ENCODE results near the gene SAFB2. TPM values are rescaled to one million over a fixed set of nuclear protein-coding genes. Genes with fewer than 3 reads are reported as not detected.

Gene SAFB2
- total RNA-seq, 1 donor from 2014 or later: 43.7 TPM

DNA sequence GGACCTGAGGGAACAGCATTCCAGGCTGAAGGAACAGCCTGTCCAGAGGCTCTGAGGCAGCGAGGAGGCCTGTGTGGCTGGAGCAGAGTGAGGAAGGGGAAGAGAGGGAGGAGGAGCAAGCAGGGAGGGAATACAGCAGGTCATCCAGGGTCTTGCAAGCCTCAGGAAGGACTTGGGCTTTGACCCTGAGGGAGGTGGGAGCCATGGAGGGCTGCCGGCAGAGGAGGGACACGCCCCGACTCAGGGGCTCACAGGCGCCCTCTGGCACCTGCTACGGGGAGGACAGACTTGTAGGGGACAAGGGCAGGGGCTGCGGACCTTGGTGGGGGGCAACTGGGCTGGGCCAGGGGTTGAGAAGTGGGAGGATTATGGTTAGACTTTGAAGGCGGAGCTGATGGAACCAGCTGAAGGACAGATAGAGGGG lies 59.6 kb downstream of the SAFB2 start:
- no peak for ATAC-seq
- intact Hi-C loops (cut with DNase I): no loop called here
- no peak for DNase-seq (ENCODE audit: missing footprints)

DNA sequence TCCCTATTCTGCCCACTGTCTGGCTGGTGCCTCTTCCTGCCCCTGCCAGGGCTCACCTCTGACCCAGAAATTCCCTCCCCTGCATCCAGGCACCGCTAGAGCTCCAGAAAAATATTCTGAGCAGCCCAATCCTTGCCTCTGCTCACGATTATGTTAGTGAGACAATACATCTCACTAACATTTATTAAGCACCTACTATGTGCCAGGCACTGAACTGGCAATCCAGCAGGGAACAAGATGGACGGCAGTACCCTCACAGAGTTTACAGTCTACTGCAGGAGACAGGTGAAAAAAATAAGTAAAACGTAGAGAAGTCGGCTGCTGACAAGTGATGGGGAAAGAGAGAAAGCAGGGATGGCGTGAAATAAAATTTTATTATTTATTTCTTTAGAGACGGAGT lies 60.3 kb downstream of the SAFB2 start:
- DNase-seq (ENCODE audit: missing footprints) (no peak), ATAC-seq (no peak)
- intact Hi-C loops (cut with DNase I): no loop called here

DNA sequence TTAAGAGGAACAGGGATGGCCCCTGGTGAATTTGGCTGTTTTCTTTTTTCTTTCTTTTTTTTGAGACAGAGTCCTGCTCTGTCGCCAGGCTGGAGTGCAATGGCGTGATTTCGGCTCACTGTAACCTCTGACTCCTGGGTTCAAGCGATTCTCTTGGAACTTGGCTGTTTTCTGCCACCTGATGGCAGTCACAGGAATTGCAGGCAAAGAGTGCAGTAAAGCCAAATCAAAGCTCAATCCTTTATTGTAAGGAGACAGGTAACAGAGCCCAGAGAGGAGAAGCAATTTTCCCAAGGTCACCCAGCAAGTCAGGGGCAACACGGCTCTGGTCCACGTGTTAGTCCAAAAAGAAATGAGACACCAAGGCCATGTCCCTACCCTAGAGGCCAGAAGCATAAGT lies 61.0 kb downstream of the SAFB2 start:
- ATAC-seq: no peak
- DNase-seq (ENCODE audit: missing footprints): no peak

DNA sequence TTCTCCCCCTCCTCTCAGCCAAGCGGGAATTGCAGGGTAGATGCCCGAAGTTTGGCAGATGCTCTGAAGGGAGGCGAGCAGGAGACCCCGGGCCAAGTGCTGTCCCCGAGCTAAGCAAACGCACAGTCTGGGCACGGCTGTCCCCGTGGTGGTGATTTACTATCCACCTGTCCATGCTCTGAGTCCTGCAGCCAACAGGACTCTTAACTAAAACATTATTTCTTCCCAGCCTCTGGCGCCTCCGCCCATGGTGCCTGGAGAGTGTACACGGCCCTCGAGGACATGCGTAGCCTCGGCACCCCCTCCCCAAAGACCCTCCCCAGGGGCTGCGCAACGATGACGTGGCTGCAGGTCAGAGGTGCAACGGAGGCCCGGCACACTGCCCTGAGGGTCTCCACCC lies 62.4 kb downstream of the SAFB2 start:
- ATAC-seq (no peak), DNase-seq (ENCODE audit: missing footprints) (no peak)
- intact Hi-C loops (cut with DNase I): no loop called here

More for the DNA sequence above, 61.0 kb downstream of the SAFB2 start:
- intact Hi-C loops (cut with DNase I): no loop called here

DNA sequence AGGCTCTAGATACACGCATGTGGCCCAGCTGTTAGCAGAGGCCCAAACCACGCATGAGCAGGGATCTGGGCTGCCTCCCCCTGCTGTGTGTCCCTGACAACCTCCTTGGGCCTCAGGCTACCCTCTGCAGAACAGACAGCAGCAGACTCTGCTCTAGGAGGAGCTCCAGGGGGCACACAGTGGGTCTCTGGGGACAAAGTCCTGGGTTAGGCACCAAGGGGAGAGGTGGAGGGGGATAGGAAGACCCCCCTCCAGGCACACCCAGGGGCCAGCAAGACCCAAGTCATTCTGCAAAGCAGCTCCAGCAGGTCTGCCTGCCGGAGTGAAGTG lies 62.8 kb downstream of the SAFB2 start:
- intact Hi-C loops (cut with DNase I): no loop called here
- DNase-seq (ENCODE audit: missing footprints): no peak
- no peak for ATAC-seq

DNA sequence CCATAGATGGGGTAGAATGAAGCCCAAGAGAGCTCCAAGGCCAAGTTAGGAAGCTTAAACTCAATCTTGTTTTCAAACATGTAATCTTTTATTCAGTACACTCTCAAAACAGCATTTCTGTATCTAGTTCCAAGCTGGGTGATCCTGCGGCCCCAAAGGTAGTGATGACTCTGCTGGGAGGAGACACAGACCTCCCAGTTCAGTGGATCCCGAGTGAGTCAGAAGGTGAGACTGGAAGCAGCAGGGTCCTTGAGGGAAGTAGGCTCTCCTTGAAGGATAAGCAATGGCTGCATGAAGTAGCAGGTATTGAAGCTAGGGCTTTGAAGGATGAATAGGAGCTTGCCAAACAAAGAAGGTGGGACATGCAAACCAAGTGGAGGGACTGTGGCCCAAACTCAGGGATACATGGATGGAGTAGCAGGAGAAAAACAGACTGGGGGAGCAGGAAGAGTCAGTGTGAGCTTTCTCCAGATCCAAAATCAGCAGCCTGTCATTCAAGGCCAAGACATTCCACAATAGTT lies 64.4 kb downstream of the SAFB2 start:
- intact Hi-C loops (cut with DNase I): no loop called here
- ATAC-seq: no peak
- no peak for DNase-seq (ENCODE audit: missing footprints)

DNA sequence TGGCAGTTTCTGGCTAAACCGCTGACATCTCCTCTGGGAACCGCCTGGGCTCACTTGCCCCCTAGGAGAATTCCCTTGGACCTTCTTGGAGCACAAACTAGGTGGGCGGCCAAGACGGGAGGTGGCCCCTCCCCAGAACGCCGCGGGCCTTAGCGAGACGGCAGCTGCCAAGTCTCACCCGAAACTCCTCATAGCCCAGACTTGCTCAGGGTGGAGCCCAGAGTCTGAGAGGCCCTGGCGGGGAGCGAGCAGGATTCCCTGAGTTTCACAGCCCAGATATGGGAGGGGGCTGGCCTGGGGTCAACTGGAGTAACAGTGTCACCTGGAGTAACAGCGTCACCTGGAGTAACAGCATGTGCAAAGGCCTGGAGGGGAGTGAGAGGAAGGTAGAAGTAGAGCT lies 64.9 kb downstream of the SAFB2 start:
- DNase-seq (ENCODE audit: missing footprints) (no peak), ATAC-seq (no peak)
- intact Hi-C loops (cut with DNase I): no loop called here

DNA sequence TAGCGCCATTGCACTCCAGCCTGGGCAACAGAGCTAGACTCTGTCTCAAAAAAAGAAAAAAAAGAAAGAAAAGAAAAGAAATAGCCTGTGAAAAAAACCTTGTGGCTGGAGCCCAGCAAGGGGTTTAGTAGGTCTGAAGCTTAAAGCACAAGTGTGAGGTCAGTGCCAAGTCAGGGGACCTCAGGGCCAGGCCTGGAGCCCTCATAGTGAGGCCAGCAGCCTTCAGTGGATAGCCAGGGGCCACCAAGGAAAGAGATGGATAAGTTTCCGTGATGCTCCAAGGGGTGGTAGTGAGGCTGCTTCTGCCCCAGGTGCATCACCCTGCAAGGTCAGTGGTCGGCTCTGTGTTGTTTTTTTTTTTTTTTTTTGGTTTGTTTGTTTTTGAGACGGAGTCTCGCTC lies 67.7 kb downstream of the SAFB2 start:
- no peak for DNase-seq (ENCODE audit: missing footprints)
- intact Hi-C loops (cut with DNase I): no loop called here
- ATAC-seq: no peak

DNA sequence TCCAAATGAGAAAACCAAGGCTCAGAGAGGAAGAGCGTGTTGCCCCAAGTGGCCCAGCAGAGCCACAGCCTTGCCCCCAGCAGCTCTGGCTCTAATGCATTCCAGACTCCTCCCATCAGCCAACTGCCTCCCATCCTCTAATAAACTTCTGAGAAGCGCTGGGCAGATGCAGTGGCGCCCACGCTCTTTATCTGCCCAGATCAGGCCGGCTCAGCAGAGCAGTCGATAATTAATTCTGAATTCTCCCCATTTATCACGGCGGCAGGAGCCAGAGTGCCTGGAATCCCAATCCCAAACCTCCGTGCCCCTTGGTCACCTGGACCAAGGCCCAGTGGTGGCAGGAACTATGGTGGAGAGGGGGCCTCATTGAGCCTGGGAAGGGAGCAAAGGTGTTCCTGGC lies 68.7 kb downstream of the SAFB2 start:
- no peak for ATAC-seq
- intact Hi-C loops (cut with DNase I): no loop called here
- no peak for DNase-seq (ENCODE audit: missing footprints)

DNA sequence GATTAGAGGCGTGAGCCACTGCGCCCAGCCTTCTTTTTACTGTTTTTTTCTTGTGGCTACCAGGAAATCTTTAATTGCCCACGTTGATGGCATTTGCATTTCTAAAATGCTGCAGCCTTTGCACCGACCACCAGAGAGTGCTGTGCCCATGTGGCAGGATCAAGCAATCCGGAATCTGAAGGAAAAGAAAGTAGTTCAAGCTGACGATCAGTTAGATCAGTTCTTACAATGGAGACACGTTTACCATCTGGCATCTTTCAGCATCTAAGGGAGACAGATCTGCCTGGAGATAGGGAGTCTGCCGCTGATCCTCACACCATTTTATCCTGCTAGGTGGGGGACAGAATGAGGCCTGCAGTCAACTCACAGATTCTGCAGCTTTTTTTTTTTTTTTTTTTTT lies 74.7 kb downstream of the SAFB2 start:
- intact Hi-C loops (cut with DNase I): no loop called here
- ATAC-seq (no peak), DNase-seq (ENCODE audit: missing footprints) (no peak)

DNA sequence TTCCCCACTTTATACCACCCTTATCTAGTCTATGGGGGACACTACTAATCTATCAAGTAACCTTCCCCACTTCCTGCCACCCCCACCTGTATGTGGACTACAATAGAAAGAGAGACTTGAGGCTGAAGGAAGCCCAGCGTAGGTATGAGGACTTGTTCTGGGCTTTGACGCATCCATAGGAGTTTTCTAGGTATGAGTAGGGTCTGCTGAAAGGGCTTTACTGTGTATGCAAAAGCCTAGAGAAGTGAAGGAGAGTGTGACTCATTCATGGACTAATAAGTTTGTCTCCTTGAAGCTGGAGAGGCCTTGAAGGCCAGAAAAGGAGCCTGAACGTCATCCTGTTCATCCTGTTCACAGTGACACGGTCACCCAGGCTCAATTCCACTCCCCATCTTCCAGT lies 76.6 kb downstream of the SAFB2 start:
- ATAC-seq (no peak), DNase-seq (ENCODE audit: missing footprints) (no peak)
- intact Hi-C loops (cut with DNase I): no loop called here

DNA sequence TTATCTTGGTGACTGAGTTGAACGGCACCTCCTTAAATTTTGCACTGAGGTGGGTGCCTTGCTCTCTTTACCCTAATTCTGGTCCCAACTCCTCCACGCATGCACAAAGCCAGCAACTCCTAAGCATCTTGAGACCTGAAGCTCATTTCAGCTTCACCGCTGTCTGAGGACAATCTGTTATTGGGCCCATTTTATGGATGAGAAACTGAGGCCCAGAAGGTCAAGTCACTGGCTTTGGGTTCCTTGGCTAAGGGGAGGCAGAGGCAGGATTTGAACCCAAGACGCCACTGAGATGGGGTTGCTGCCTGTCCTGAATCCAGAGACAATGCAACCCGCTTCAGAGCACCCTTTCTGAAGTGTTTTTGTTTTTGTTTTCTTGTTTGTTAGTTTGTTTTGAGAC lies 77.5 kb downstream of the SAFB2 start:
- intact Hi-C loops (cut with DNase I): no loop called here
- ATAC-seq: no peak

DNA sequence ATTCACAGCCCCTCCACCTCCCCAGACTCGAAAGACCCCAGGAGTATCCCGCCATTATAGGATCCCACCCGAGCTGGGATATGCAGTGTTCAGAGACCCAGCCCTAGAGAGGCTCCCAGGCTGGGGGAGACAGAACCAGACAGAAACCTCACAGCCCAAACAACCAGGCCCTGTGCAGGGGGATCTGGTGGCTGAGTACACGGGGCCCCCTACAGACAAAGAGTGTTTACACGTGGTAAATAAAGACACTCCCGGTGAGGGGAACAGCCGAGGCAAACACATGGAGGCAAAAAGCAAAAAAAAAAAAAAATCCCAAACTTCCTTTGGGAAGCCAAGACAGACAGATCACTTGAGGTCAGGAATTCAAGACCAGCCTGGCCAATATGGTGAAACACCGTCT lies 79.9 kb downstream of the SAFB2 start:
- no peak for ATAC-seq
- intact Hi-C loops (cut with DNase I): no loop called here
- DNase-seq (ENCODE audit: missing footprints): no peak

More for the DNA sequence above, 77.5 kb downstream of the SAFB2 start:
- no peak for DNase-seq (ENCODE audit: missing footprints)

DNA sequence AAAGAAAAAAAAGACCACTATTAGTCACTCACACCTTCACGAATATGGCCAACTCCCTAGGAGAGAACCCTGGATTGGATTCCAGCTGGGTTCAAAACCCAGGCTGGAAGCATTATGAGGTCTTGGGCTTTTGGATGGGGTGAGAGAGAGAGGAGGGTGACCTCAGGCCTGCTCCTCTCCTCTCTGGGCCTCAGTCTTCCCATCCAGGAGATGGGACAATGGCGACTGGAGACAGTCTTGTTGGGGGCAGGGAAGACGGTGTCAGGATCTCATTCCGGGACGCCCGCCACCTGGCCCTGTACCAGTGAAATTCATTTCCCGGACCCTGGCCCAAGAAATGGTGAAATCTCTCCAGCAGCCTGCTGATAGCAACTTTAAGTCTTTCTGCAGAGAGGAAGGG lies 81.1 kb downstream of the SAFB2 start:
- ATAC-seq: no peak
- intact Hi-C loops (cut with DNase I): no loop called here
- no peak for DNase-seq (ENCODE audit: missing footprints)

DNA sequence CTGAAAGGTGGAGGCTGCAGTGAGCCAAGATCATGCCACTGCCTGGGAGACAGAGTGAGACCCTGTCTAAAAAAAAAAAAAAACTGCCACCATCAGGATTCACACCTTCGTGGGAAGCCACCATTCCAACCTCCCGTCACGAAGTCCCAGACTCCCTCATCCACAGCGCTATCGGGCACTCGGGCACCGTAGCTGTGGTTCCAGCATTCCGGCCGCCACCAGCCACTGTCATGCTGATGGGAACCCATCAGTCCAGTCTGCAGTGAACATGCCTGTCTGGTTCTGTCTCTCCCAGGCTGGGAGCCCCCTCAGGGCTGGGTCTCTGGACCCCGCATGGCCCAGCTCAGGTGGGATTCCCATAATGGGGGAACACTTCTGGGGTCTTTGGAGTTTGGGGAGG lies 82.4 kb downstream of the SAFB2 start:
- DNase-seq (ENCODE audit: missing footprints): no peak
- intact Hi-C loops (cut with DNase I): no loop called here
- ATAC-seq: no peak

DNA sequence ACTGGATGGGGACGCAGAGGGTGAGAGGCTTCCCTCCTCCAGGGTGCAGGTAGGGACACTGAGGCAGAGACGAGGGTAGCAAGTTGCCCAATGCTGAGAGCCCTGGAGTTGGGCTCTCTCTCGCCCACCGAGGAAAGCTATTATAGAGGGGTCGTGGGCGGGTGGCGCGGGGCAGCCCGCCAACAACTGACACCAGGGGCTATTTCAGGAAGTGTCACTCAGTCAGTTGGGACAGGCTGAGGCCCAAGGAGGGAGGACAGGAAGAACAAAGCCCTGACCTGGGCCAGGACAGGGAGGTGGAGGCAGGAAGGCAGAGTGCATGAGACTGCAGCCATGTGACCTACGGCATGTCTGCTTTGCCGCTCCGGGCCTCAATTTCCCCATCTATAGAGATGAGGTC lies 84.7 kb downstream of the SAFB2 start:
- DNase-seq (ENCODE audit: missing footprints) (no peak), ATAC-seq (peak; percentile 24)
- intact Hi-C loops (cut with DNase I): no loop called here

Other genes starting within 250 kb of the SAFB2 start
- gene ZNRF4, start 167.4 kb downstream of the SAFB2 start, total RNA-seq: not detected
- not detected for gene TINCR, start 54.8 kb downstream of the SAFB2 start, total RNA-seq
- gene SAFB, start 307 bp upstream of the SAFB2 start, total RNA-seq: 59.8 TPM
- gene MICOS13, start 57.7 kb upstream of the SAFB2 start, total RNA-seq: 172 TPM
- gene HSD11B1L, start 58.3 kb upstream of the SAFB2 start, total RNA-seq: 3.9 TPM
- gene RPL36, start 67.5 kb upstream of the SAFB2 start, total RNA-seq: 435 TPM
- gene LONP1, start 97.4 kb upstream of the SAFB2 start, total RNA-seq: 98.1 TPM
- not detected for gene CATSPERD, start 97.9 kb upstream of the SAFB2 start, total RNA-seq
- gene PRR22, start 162.0 kb upstream of the SAFB2 start, total RNA-seq: 1.3 TPM
- gene DUS3L, start 168.4 kb upstream of the SAFB2 start, total RNA-seq: 11.8 TPM
- gene NRTN, start 182.3 kb upstream of the SAFB2 start, total RNA-seq: 27.5 TPM
- not detected for gene FUT6, start 216.9 kb upstream of the SAFB2 start, total RNA-seq
- not detected for gene FUT3, start 228.7 kb upstream of the SAFB2 start, total RNA-seq
- not detected for gene FUT5, start 247.8 kb upstream of the SAFB2 start, total RNA-seq